ENCODE measurements around the gene ANXA10.

ANXA10 gene

GRCh38 chr4:168162604-168163003 lies 70.3 kb downstream of the ANXA10 start:
- H3K27ac ChIP-seq, result no peak overlapping the region
- TF ChIP-seq CTCF (conservative IDR thresholded peaks at IDR 0.05) (no peak), ZFX (IDR thresholded peaks at IDR 0.05) (no peak)

GRCh38 chr4:168163106-168163505 lies 70.8 kb downstream of the ANXA10 start:
- no peak for TF ChIP-seq ZFX (IDR thresholded peaks at IDR 0.05)
- TF ChIP-seq CTCF (conservative IDR thresholded peaks at IDR 0.05), result no peak
- no peak overlapping the region for H3K27ac ChIP-seq

- no peak for TF ChIP-seq CTCF (conservative IDR thresholded peaks at IDR 0.05)
- TF ChIP-seq ZFX (IDR thresholded peaks at IDR 0.05), result no peak
- H3K27ac ChIP-seq, result no peak overlapping the region
Measured at GRCh38 chr4:168164045-168164444, 71.7 kb downstream of the ANXA10 start.

GRCh38 chr4:168164915-168165548 lies 72.7 kb downstream of the ANXA10 start:
- TF ChIP-seq CTCF (conservative IDR thresholded peaks at IDR 0.05) (peak; percentile 23; the same call in 1 of the 2 replicates), ZFX (IDR thresholded peaks at IDR 0.05) (no peak)
- no peak overlapping the region for H3K27ac ChIP-seq

- TF ChIP-seq CTCF (conservative IDR thresholded peaks at IDR 0.05) (no peak), ZFX (IDR thresholded peaks at IDR 0.05) (no peak)
- H3K27ac ChIP-seq, result no peak overlapping the region
Measured at GRCh38 chr4:168167714-168168284, 75.5 kb downstream of the ANXA10 start.

GRCh38 chr4:168174308-168174707 lies 82.0 kb downstream of the ANXA10 start:
- TF ChIP-seq ZFX (IDR thresholded peaks at IDR 0.05) (no peak), CTCF (conservative IDR thresholded peaks at IDR 0.05) (no peak)
- H3K27ac ChIP-seq, result no peak overlapping the region

- no peak overlapping the region for H3K27ac ChIP-seq
- no peak for TF ChIP-seq ZFX (IDR thresholded peaks at IDR 0.05)
- TF ChIP-seq CTCF (conservative IDR thresholded peaks at IDR 0.05), result no peak
Measured at GRCh38 chr4:168177546-168178149, 85.3 kb downstream of the ANXA10 start.
